ENCODE data around the gene AOPEP. TPM values are rescaled to one million over a fixed set of nuclear protein-coding genes. Genes with fewer than 3 reads are reported as not detected.
A peak's percentile ranks its signal among the peaks of the same experiment; 100 is the strongest.

The AOPEP gene
- total RNA-seq, 1 donor from 2014 or later, result 75.3 TPM

DNA sequence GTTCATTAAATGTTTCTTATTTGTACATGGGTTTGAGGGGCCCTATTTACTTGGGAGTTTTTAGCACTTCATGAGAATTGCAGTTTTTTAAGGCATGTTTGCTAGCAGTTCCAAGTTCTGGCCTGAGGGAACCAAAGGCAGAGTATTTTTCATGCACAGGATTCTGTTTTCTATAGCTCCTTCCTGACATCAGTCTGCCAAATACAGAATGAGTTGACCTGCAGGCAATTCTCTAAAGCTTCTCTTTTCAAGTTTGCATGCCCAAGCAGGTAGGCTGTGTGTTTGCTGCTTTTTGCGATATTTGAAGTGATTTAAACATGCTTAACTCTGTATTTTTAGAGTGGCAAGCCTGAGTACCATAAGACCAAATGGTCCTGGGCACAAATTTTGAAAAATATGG is 75.8 kb downstream of the AOPEP start:
- FAIRE-seq, result no peak
- no peak overlapping the region for H3K4me3 Mint-ChIP-seq (ENCODE audit: unreplicated experiment)

GRCh38 chr9:94802793-94803192 is 76.3 kb downstream of the AOPEP start:
- TF ChIP-seq EZH2 (IDR thresholded peaks at IDR 0.05; ENCODE audit: insufficient read depth, low read length), result no peak
- TF ChIP-seq CTCF (IDR thresholded peaks at IDR 0.05; ENCODE audit: insufficient read depth, low read depth, low read length), result no peak
- Histone ChIP-seq H3K9ac (ENCODE audit: low read length) (peak overlapping the region; percentile 46), H2AFZ (ENCODE audit: low read depth, low read length) (no peak overlapping the region), H3K9me3 (ENCODE audit: insufficient read depth, low read depth, low read length) (no peaks in the 10 kb centered on the region), H3K27me3 (ENCODE audit: insufficient read depth, low read length) (no peaks in the 10 kb centered on the region), H3K4me1 (ENCODE audit: insufficient read depth, low read length) (peaks cover 46% of the 10 kb centered on the region), H3K4me2 (ENCODE audit: low read length) (peak overlapping the region; percentile 61), H4K20me1 (ENCODE audit: insufficient read depth, low read length) (no peaks in the 10 kb centered on the region), H3K27ac (ENCODE audit: low read depth, low read length) (peak overlapping the region; percentile 80), H3K79me2 (ENCODE audit: insufficient read depth, low read length) (peaks cover 5% of the 10 kb centered on the region), H3K4me3 (ENCODE audit: insufficient read depth, low read depth, low read length) (no peak overlapping the region), H3K36me3 (ENCODE audit: insufficient read depth, low read length) (no peaks in the 10 kb centered on the region)
- Mint-ChIP-seq H3K27me3 (ENCODE audit: low read depth, unreplicated experiment) (no peaks in the 10 kb centered on the region), H3K27ac (ENCODE audit: unreplicated experiment) (peak overlapping the region; percentile 99), H3K9me3 (ENCODE audit: unreplicated experiment) (peaks cover 1% of the 10 kb centered on the region), H3K4me1 (ENCODE audit: low read depth, unreplicated experiment) (peaks cover 85% of the 10 kb centered on the region), H3K4me3 (ENCODE audit: unreplicated experiment) (peak overlapping the region; percentile 20), H3K36me3 (ENCODE audit: low read depth, unreplicated experiment) (peaks cover 8% of the 10 kb centered on the region)
- DNase-seq (ENCODE audit: low read depth) (peak; percentile 88), FAIRE-seq (no peak)

More for the DNA sequence above, 75.8 kb downstream of the AOPEP start:
- no peaks in the 10 kb centered on the region for H3K9me3 ChIP-seq (ENCODE audit: insufficient read depth, low read depth, low read length)
- Mint-ChIP-seq H3K4me1 (ENCODE audit: low read depth, unreplicated experiment) (peaks cover 79% of the 10 kb centered on the region), H3K9me3 (ENCODE audit: unreplicated experiment) (peaks cover 1% of the 10 kb centered on the region), H3K27me3 (ENCODE audit: low read depth, unreplicated experiment) (no peaks in the 10 kb centered on the region), H3K36me3 (ENCODE audit: low read depth, unreplicated experiment) (peaks cover 5% of the 10 kb centered on the region), H3K27ac (ENCODE audit: unreplicated experiment) (peak overlapping the region; percentile 99)
- no peak overlapping the region for H2AFZ ChIP-seq (ENCODE audit: low read depth, low read length)
- no peak overlapping the region for H3K4me3 ChIP-seq (ENCODE audit: insufficient read depth, low read depth, low read length)
- DNase-seq (ENCODE audit: low read depth), result no peak
- peak overlapping the region; percentile 61 for H3K4me2 ChIP-seq (ENCODE audit: low read length)
- no peaks in the 10 kb centered on the region for H4K20me1 ChIP-seq (ENCODE audit: insufficient read depth, low read length)
- peak overlapping the region; percentile 46 for H3K9ac ChIP-seq (ENCODE audit: low read length)
- peaks cover 5% of the 10 kb centered on the region for H3K79me2 ChIP-seq (ENCODE audit: insufficient read depth, low read length)
- no peaks in the 10 kb centered on the region for H3K36me3 ChIP-seq (ENCODE audit: insufficient read depth, low read length)
- TF ChIP-seq CTCF (IDR thresholded peaks at IDR 0.05; ENCODE audit: insufficient read depth, low read depth, low read length) (no peak), EZH2 (IDR thresholded peaks at IDR 0.05; ENCODE audit: insufficient read depth, low read length) (no peak)
- H3K4me1 ChIP-seq (ENCODE audit: insufficient read depth, low read length), result peaks cover 46% of the 10 kb centered on the region
- H3K27ac ChIP-seq (ENCODE audit: low read depth, low read length), result peak overlapping the region; percentile 80
- no peaks in the 10 kb centered on the region for H3K27me3 ChIP-seq (ENCODE audit: insufficient read depth, low read length)

DNA sequence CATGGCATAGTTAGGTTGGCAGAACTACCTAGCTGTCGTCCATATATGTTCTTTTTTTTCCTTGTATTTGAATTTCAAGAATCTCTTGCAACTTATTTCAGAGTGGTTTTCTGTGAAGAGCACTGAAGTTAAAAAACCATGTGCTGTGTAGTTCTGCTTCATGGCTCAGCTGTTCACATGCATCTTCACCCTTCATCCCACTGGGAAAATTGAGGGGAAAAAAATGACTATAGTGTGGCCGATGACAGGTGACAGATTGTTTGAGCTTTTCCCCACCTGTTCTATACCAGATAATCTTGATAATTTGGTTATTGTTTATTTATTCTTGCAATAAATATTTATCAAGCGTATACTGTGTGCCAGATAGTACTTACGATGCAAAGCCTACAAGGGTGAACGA is 77.8 kb downstream of the AOPEP start:
- FAIRE-seq (no peak), DNase-seq (ENCODE audit: low read depth) (no peak)
- no peak overlapping the region for H3K9ac ChIP-seq (ENCODE audit: low read length)
- H3K27ac Mint-ChIP-seq (ENCODE audit: unreplicated experiment), result peak overlapping the region; percentile 79
- H4K20me1 ChIP-seq (ENCODE audit: insufficient read depth, low read length), result no peaks in the 10 kb centered on the region
- H3K4me1 Mint-ChIP-seq (ENCODE audit: low read depth, unreplicated experiment), result peaks cover 87% of the 10 kb centered on the region
- TF ChIP-seq EZH2 (IDR thresholded peaks at IDR 0.05; ENCODE audit: insufficient read depth, low read length), result no peak
- TF ChIP-seq CTCF (IDR thresholded peaks at IDR 0.05; ENCODE audit: insufficient read depth, low read depth, low read length), result no peak
- H3K9me3 ChIP-seq (ENCODE audit: insufficient read depth, low read depth, low read length), result no peaks in the 10 kb centered on the region
- no peaks in the 10 kb centered on the region for H3K36me3 ChIP-seq (ENCODE audit: insufficient read depth, low read length)
- H3K4me1 ChIP-seq (ENCODE audit: insufficient read depth, low read length), result peaks cover 51% of the 10 kb centered on the region
- H3K79me2 ChIP-seq (ENCODE audit: insufficient read depth, low read length), result peaks cover 5% of the 10 kb centered on the region
- no peak overlapping the region for H3K27ac ChIP-seq (ENCODE audit: low read depth, low read length)
- no peak overlapping the region for H3K4me3 ChIP-seq (ENCODE audit: insufficient read depth, low read depth, low read length)
- no peak overlapping the region for H2AFZ ChIP-seq (ENCODE audit: low read depth, low read length)
- H3K9me3 Mint-ChIP-seq (ENCODE audit: unreplicated experiment), result peaks cover 1% of the 10 kb centered on the region
- H3K27me3 ChIP-seq (ENCODE audit: insufficient read depth, low read length), result no peaks in the 10 kb centered on the region
- H3K36me3 Mint-ChIP-seq (ENCODE audit: low read depth, unreplicated experiment), result peaks cover 9% of the 10 kb centered on the region
- H3K27me3 Mint-ChIP-seq (ENCODE audit: low read depth, unreplicated experiment), result no peaks in the 10 kb centered on the region
- no peak overlapping the region for H3K4me3 Mint-ChIP-seq (ENCODE audit: unreplicated experiment)
- H3K4me2 ChIP-seq (ENCODE audit: low read length), result no peak overlapping the region

All from astrocyte (in vitro differentiated cells and primary cell).